SK-N-SH (cell line): ENCODE results near the gene PPP2R5C.
"Not testable (repeated sequence)": the region's sequence is repeated elsewhere in the genome, so short reads cannot be mapped to it uniquely, and the experiment has no call there.

ENCODE experiments used
- CTCF ChIP-seq: fragments of 200-600 bp; sonication (generic); IDR thresholded peaks from 2 replicates; pipeline ENCODE4 v1.6.1; 2017; ENCODE audit warnings: antibody characterized with exemption, mild to moderate bottlenecking, moderate library complexity
- ELF1 ChIP-seq: IDR thresholded peaks from 2 replicates; pipeline ENCODE4 v1.4.0; 2012
- IRF3 ChIP-seq: fragments of 150-350 bp; IDR thresholded peaks from 2 replicates; pipeline ENCODE4 v1.6.1; 2016; ENCODE audit warnings: mild to moderate bottlenecking, low read depth, low read length
- MAX ChIP-seq: IDR thresholded peaks from 2 replicates; pipeline ENCODE4 v1.4.0; 2012; ENCODE audit warnings: low read depth
- MXI1 ChIP-seq: IDR thresholded peaks from 2 replicates; pipeline ENCODE4 v1.6.1; 2012; ENCODE audit warnings: mild to moderate bottlenecking, low read depth, low read length, improper control_type of control experiment
- RAD21 ChIP-seq: IDR thresholded peaks from 2 replicates; pipeline ENCODE4 v1.6.1; 2012; ENCODE audit warnings: mild to moderate bottlenecking, low read length
- RFX5 ChIP-seq: IDR thresholded peaks from 2 replicates; pipeline ENCODE4 v1.6.1; 2012; ENCODE audit warnings: mild to moderate bottlenecking, improper control_type of control experiment, low read length
- SMC3 ChIP-seq: IDR thresholded peaks from 2 replicates; pipeline ENCODE4 v1.6.1; 2012; ENCODE audit warnings: low read depth, low read length, improper control_type of control experiment

- not testable (repeated sequence) for TF ChIP-seq CTCF, MAX, RAD21, SMC3, IRF3, RFX5, ELF1, MXI1
Measured at GRCh38 chr14:101730157-101730556, 31.4 kb upstream of the PPP2R5C start.
